HG03442 (cell line): ENCODE results near the gene EPS15.
"Not testable (repeated sequence)": the region's sequence is repeated elsewhere in the genome, so short reads cannot be mapped to it uniquely, and the experiment has no call there.

Source experiments
- ATAC-seq: cut with Tn5 transposase; IDR thresholded peaks from one replicate; pipeline ENCODE4 v1.9.1; 2021; ENCODE audit warnings: mild to moderate bottlenecking, moderate library complexity; ENCODE audit not compliant: unreplicated experiment

EPS15 gene

GRCh38 chr1:51474832-51475620, 44.0 kb downstream of the EPS15 start:
- ATAC-seq = not testable (repeated sequence)

GRCh38 chr1:51473331-51474115, 45.5 kb downstream of the EPS15 start:
- no peak for ATAC-seq

GRCh38 chr1:51472359-51472758, 46.7 kb downstream of the EPS15 start:
- no peak for ATAC-seq

GRCh38 chr1:51469518-51469917, 49.5 kb downstream of the EPS15 start:
- no peak for ATAC-seq

- no peak for ATAC-seq
Observed at GRCh38 chr1:51464828-51465227, 54.2 kb downstream of the EPS15 start.

GRCh38 chr1:51463561-51463960, 55.5 kb downstream of the EPS15 start:
- ATAC-seq = no peak

GRCh38 chr1:51462289-51462688, 56.8 kb downstream of the EPS15 start:
- ATAC-seq = not testable (repeated sequence)

- no peak for ATAC-seq
Observed at GRCh38 chr1:51454554-51454953, 64.5 kb downstream of the EPS15 start.

GRCh38 chr1:51453010-51453409, 66.1 kb downstream of the EPS15 start:
- no peak for ATAC-seq

GRCh38 chr1:51448844-51449454, 70.1 kb downstream of the EPS15 start:
- not testable (repeated sequence) for ATAC-seq

- no peak for ATAC-seq
Observed at GRCh38 chr1:51445351-51446090, 73.5 kb downstream of the EPS15 start.

- no peak for ATAC-seq
Observed at GRCh38 chr1:51444534-51445192, 74.4 kb downstream of the EPS15 start.

- ATAC-seq = no peak
Observed at GRCh38 chr1:51444096-51444495, 75.0 kb downstream of the EPS15 start.

GRCh38 chr1:51443555-51443954, 75.5 kb downstream of the EPS15 start:
- no peak for ATAC-seq

- ATAC-seq = no peak
Observed at GRCh38 chr1:51442616-51443015, 76.5 kb downstream of the EPS15 start.

GRCh38 chr1:51442198-51442597, 76.9 kb downstream of the EPS15 start:
- ATAC-seq = no peak

GRCh38 chr1:51439895-51440294, 79.2 kb downstream of the EPS15 start:
- ATAC-seq = no peak

GRCh38 chr1:51439053-51439452, 80.0 kb downstream of the EPS15 start:
- no peak for ATAC-seq

- not testable (repeated sequence) for ATAC-seq
Observed at GRCh38 chr1:51437391-51437790, 81.7 kb downstream of the EPS15 start.

GRCh38 chr1:51435878-51436277, 83.2 kb downstream of the EPS15 start:
- no peak for ATAC-seq
